HG02870 (cell line): ENCODE measurements around the gene ATP2B2.

Source experiments
- ATAC-seq: cut with Tn5 transposase; IDR thresholded peaks from one replicate; pipeline ENCODE4 v1.9.1; 2021; ENCODE audit warnings: mild to moderate bottlenecking, moderate library complexity; ENCODE audit not compliant: unreplicated experiment

Gene ATP2B2

GRCh38 chr3:10286596-10287295 lies 218.6 kb downstream of the ATP2B2 start:
- no peak for ATAC-seq

- no peak for ATAC-seq
Observed at GRCh38 chr3:10286133-10286524, 219.3 kb downstream of the ATP2B2 start.

- ATAC-seq, result no peak
Observed at GRCh38 chr3:10285272-10286132, 219.9 kb downstream of the ATP2B2 start.

DNA sequence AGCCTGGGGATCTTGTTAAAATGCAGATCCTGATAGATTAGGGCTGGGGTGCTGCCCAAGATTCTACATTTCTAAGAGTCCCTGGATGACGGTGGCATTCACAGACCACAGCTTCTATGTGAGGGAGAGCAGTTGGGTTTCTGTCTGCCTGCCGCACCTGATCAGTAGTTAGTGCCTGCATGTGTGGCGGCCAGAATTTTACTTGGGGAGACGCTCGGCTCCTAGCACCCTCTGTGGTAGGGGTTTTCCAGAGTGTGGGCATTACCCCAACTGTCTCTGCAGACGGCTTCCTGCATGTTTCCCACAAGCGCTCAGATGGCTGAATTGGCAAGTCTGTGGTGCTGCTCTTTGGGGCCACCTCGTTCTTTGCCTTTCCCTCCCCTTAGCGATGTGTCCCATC lies 220.9 kb downstream of the ATP2B2 start:
- ATAC-seq, result no peak

- no peak for ATAC-seq
Observed at GRCh38 chr3:10283638-10284037, 221.7 kb downstream of the ATP2B2 start.

- no peak for ATAC-seq
Observed at GRCh38 chr3:10281951-10282350, 223.4 kb downstream of the ATP2B2 start.

GRCh38 chr3:10280571-10280970 lies 224.8 kb downstream of the ATP2B2 start:
- no peak for ATAC-seq

DNA sequence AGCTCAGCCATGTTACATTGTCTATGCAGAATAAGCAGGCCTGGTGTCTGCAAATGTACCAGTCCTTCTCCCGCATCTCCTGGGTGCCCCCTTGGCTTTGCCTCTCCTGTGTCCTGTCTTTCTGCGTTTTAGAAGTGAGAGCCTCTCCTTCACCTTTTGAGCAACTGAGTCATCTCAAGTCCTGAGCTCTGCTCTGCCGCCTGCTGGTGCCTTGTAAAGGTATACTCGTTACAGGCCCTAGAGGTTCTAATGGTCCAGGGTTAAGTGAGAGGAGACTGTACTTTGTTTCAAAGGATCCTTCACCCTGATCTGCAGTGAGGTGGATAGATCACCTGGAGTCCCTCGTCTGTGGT lies 225.2 kb downstream of the ATP2B2 start:
- ATAC-seq, result no peak

DNA sequence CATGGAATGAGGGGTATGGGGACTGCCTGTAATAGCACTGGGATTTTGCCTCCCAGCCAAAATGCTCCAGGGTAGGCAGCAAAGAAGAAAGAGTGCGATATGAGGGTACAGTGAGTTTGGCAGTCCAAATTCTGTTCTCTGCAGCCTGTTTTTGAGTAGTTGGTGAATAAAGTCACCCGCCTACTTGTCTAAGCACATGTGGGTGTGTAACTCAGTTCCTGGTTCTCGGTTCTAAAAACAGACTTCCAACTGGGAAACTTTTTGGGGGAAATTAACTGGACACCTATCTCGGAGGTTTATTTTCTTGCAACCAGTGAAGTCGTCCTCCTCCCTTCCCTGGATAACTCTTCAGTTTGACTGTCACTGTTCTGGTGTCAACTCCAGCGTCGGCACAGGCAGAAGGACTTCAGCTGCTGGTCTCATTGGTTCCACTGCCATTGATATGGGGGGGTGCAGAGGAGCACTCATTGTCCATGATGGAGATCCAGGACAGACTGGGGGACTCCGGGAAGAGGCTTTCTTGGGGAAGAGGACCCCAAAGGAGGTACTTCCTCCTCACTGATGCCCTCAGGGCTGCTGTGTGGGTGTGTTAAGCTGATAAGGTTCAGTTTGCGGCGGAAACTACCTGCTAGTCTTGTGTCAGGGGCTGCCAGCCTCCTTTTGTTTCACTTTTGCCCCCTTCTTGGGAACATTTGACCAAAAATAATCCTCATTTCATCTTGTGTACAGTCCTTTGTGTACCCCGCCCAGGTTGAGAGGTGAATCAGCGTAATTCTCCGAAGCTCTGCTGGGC lies 225.8 kb downstream of the ATP2B2 start:
- no peak for ATAC-seq

DNA sequence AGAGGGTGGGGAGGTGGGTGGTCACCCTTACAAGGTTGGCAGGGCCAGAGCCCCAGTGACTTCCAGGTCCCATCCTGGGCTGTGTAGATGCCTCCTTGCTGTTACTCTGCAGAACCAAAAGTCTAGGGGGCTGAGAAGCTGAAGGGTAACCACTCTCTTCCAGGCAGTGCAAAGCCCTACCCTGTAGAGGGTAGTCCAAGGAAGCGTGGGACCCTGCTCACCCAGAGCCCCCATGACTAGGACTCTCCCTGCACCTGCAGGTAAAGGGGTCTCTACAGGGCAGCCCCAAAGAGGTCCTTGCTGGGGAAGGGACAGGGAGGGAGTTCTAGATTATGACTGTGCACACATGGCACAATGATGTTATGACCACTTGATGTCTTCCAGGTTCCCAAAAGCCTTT lies 226.9 kb downstream of the ATP2B2 start:
- ATAC-seq, result no peak

DNA sequence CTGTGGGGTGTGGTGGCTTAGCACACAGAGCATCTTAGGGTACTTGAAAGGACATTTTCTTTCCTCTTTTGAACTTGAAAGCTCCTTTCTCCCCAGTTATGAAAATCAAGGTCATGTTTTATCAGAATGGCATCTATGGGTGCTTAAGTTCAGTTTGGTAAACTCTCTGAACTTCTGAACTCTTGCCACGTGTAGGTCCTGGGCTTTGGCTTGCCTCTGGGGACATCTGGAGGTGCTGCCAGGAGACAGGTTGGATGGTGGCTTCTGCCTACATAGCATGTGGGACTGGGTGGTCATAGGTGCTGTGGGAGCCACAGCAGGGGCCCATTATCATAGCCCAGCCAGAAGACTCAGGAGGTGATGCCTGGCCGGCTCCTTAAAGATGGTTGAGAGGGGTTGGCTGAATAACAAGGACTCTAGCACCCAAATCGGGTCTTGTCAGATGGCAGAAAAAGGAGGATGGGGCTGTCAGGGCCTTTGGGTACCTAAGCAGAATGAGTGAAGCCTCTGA lies 228.2 kb downstream of the ATP2B2 start:
- no peak for ATAC-seq

GRCh38 chr3:10274601-10275000 lies 230.8 kb downstream of the ATP2B2 start:
- no peak for ATAC-seq
